CD4-positive, alpha-beta T cell treated with Interferon gamma for 1 hour (primary cell): ENCODE measurements around the gene PRR3.
A peak's percentile ranks its signal among the peaks of the same experiment; 100 is the strongest.

ENCODE experiments used
- DNase-seq: peaks from one replicate; pipeline ENCODE4 v3.0.0-alpha.2; 2020

The PRR3 gene

DNA sequence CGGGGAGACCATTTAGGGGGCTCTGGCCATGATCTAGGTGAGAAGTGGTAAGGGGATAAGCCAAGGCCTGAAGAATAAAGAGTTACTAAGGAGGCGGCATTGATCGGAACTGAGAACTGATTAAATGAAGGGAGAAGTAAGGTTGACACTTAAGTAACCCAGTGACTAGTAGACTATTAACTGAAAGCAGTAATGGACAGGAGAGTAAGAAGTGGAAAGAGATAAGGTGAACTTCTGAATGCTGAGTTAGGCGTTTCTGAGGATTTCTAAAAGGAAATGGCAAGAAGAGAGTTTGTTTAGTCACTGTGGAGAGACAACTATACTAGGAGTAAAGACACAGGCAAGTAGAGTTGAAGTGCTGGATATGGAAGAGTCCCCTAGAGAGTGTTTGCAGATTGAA, 16.0 kb downstream of the PRR3 start:
- DNase-seq = no peak

DNA sequence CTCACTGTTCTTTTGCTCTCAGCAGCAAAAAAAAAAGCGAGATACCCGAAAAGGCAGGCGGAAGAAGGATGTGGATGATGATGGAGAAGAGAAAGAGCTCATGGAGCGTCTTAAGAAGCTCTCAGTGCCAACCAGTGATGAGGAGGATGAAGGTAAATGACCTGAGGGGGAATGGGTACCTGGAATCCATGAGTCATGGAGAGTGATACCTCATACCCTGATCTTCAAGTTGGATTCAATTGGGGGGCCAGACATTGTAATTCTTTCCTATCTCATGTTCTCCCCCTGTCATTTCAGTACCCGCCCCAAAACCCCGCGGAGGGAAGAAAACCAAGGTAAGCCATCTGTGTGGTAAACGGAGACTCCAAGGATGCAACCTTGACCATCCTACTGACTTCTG, 21.0 kb downstream of the PRR3 start:
- DNase-seq = no peak

DNA sequence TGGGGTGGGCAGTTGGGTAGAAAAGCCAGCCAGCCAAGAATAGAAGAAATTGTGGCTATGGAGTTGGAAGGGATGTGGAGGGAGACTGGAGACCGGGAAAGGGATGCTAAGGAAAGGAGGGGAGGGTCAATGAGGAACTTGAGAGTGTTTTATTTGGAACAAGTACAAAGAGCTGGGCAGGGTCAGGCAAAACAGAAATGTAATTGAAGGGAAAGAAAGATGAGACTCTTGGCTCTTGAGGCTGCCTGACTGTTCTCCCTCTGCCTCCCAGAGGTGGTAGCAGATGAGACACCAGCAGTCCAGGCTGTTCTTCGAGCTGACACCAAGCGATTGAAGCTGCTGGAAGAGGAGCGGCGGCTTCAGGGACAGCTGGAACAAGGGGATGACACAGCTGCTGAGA, 26.8 kb downstream of the PRR3 start:
- no peak for DNase-seq

DNA sequence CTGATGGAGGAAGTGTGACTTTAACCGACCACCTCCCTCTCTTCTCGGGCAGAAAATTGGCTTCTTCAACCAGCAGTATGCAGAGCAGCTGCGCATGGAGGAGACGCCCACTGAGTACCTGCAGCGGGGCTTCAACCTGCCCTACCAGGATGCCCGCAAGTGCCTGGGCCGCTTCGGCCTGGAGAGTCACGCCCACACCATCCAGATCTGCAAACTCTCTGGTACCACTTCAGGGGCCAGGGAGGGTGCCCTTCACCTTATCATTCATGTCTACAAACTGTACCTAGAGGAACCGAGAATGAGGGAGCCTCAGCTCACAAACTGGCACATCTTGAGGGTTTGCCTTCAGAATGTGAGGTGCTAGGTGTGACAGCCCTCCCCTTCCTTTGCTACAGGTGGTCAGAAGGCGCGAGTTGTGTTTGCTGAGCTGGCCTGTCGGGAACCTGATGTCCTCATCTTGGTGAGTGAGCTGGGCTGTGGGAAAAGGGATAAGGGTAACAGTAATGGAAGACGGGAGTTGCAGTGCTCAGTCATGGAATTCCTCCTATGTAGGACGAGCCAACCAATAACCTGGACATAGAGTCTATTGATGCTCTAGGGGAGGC, 32.8 kb downstream of the PRR3 start:
- no peak for DNase-seq

DNA sequence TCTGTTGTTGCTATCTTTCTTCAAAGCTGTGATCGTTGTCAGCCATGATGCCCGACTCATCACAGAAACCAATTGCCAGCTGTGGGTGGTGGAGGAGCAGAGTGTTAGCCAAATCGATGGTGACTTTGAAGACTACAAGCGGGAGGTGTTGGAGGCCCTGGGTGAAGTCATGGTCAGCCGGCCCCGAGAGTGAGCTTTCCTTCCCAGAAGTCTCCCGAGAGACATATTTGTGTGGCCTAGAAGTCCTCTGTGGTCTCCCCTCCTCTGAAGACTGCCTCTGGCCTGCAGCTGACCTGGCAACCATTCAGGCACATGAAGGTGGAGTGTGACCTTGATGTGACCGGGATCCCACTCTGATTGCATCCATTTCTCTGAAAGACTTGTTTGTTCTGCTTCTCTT, 33.4 kb downstream of the PRR3 start:
- DNase-seq = no peak

DNA sequence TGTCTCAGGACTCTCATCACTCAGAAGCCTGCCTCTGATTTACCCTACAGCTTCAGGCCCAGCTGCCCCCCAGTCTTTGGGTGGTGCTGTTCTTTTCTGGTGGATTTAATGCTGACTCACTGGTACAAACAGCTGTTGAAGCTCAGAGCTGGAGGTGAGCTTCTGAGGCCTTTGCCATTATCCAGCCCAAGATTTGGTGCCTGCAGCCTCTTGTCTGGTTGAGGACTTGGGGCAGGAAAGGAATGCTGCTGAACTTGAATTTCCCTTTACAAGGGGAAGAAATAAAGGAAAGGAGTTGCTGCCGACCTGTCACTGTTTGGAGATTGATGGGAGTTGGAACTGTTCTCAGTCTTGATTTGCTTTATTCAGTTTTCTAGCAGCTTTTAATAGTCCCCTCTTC, 33.9 kb downstream of the PRR3 start:
- DNase-seq = no peak

DNA sequence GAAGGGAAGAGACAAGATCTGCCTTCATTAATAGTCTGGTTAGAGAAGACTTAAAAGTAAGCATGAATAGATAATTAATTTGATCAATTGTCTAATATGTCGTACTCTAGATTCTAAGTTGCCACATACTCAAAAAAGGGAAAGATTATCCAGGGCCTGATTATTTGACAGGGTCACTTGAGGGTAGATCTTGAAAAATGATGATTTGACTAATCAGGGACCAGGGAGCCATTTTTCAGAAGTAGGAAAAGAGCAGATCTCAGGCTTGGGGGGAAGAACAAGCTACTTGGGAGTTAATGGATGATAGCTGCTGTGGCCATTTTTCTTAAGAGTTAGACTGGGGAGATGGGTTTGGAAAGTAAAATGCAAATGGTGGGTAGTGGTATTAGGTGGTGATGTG, 35.2 kb downstream of the PRR3 start:
- no peak for DNase-seq

DNA sequence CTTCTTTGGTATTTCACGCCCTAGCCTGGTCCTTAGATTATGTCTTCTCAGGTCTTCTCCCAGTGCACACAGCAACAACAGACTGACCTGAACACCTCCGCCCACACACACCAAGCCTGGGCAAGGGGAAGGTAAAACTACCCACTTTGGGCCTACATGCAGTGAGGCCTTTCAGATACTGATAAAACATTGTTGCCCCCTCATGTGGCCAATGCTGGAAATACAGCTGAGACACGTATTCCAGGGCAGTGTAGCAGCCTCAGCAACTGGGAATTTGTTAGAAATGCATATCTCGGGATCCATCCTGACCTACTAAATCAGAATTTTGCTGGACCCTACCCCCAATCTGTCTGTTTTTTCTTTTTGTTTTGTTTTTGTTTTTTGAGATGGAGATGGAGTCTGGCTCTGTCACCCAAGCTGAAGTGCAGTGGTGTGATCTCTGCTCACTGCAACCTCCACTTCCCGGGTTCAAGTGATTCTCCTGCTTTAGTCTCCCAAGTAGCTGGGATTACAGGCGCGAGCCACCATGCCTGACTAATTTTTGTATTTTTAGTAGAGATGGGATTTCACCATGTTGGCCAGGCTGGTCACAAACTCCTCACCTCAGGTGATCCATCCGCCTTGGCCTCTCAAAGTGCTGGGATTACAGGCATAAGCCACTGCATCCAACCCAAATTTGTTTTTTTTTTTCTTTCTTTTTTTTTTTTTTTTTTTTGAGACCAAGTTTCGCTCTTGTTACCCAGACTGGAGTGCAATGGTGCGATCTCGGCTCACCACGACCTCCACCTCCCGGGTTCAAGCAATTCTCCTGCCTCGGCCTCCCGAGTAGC, 40.4 kb downstream of the PRR3 start:
- DNase-seq = peak; percentile 71

DNA sequence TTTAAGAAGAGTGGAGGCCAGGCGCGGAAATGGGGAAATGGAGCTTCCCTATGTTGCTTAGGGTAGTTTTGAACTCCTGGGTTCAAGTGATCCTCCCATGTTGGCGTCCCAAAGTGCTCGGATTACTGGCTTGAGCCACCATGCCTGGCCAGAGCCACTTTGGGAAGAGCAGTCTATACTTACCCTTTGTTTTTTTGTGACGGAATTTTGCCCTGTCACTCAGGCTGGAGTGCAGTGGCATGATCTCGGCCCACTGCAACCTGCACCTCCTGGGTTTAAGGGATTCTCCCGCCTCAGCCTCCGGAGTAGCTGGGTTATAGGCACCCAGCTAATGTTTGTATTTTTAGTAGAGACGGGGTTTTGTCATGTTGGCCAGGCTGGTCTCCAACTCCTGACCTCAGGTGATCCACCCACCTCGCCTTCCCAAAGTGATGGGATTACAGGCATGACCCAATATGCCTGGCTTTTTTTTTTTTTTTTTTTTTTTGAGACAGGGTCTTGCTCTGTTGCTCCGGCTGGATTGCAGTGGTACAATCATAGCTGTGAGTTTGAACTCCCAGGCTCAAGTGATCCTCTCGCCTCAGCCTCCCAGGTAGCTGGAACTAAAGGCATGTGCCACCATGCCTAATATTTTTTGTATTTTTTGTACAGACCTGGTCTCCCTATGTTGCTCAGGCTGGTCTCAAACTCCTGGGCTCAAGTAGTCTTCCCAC, 42.0 kb downstream of the PRR3 start:
- no peak for DNase-seq

DNA sequence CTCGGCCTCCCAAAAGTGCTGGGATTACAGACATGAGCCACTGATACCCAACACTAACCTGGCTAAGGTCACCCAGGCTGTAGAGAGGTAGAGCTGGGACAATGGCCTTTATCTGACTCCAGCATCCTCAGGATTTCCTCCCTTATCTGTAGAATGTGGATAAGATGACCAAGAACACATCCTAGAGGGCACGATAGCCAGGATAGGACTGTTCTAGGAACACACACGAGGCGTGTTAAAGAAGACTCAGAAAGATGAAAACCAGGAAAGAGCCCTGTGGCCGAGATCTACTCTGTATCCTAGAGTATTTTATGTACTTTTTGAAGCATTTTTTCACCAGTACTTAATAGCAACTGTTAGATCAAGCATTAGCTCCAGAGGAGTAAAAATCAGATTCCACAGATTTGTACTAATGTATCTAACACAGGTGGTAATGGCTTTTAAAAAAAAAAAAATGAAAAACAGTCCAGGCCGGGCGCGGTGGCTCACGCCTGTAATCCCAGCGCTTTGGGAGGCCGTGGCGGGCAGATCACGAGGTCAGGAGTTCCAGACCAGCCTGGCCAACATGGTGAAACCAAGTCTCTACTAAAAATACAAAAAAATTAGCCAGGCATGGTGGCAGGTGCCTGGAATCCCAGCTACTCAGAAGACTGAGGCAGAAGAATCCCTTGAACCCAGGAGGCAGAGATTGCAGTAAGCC, 42.7 kb downstream of the PRR3 start:
- no peak for DNase-seq

DNA sequence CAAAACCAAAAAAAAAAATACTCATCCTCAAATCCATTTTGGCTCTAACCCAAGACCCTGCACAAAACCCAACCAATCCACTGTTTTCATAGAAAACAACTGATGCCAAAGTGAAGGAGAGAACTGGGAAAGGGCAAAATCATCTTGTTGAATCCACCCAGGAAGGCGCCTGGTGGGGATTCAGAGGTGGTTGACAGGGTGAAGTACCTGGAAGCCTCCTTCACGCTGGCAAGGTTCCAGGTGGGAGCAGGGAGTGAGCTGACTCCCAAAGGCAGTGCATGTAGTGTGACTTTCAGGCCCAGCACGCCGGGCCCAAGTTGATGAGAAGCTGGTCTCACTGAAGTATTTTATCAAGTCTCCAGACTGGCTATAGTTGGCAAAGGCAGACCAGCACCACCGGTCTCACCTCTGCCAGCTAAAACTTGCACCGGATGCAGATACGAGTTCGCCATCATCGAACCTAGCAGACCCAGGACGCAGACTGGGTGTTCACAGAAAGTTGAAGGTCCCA, 43.4 kb downstream of the PRR3 start:
- no peak for DNase-seq

DNA sequence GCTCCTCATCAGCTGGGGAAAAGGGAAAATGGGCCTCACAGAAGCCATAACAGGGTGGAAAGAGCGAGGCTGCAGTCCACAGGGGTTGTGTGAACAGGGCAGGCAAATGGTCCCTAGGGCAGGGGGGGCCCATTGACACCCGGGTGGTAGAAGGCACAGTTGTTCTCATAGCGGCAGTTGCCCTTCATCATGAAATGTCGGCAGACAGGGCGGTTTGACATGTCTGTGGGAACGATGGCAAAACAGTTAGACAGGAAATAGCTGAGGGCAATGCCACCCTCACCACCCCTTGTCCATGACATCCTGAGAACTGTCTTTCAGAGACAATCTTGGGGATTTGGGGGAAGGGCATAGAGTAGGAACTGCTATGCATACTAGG, 44.3 kb downstream of the PRR3 start:
- DNase-seq = peak; percentile 25

DNA sequence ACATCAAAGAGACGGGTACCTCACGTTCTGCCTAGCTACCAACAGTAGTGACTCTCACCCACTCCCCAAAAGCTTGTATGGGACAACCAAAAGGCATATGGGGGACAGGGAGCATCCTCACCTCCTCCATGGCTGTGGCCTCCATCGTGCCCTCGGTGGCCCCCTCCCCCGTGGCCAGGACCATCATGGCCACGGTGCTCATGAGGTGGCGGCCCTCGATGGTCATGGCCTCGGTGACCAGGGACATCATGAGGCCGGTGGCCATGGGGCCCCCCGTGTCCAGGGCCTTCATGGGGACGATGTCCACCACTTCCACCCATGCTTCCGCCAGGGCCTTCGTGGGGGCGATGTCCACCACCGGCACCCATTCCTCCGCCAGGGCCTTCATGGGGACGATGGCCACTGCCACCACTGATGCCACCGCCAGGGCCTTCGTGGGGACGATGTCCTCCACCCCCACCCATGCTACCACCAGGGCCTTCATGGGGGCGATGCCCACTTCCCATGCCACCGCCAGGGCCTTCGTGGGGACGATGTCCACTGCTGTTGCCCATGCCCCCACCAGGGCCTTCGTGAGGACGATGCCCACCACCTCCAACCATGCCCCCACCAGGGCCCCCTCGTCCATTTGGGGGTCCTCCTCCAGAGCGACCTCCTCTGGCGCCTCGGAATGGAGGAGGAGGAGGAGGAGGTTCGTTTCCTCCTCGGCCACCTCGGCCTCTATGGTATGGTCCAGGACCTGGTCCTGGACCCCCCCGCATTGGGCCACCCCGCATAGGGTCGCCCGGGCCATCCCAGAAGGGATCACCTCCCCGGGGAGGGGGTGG, 44.9 kb downstream of the PRR3 start:
- DNase-seq = no peak

DNA sequence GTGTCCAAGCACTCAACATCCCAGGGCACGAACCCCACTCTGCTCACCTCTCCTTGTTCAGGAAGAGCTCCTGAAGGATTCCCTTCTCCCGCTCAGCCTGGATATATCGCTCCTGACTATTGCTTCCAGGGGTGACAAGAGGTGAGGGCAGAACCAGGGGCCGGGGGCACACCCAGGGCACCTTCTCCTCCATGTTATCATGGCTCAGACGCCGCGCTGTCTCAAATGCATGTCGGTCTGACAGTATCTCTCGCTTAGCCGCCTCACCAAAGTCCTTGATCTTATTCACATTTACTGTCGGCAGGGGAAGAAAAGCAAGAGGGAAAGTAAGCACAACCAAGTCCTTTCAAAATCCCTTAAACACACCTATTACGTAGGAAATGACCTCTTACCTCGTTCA, 46.9 kb downstream of the PRR3 start:
- DNase-seq = no peak

DNA sequence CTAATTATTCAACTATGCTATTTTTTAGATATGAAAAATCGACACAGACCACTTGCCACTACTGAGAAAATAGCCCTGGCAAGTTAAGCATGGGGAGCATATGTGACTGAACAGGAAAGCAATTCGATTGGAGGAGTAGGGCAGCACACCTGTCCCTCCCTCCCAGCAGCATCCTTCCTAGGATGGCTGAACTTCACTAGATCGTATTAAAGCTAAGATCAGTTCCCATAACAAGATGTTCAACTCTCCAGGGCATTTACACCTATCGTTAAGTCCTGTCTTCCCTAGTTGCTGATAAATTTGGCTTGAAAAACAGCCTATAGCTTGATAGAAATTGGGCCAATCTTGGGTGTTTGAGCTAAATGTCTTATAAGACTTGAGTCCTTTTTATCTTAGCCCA, 53.0 kb downstream of the PRR3 start:
- no peak for DNase-seq

DNA sequence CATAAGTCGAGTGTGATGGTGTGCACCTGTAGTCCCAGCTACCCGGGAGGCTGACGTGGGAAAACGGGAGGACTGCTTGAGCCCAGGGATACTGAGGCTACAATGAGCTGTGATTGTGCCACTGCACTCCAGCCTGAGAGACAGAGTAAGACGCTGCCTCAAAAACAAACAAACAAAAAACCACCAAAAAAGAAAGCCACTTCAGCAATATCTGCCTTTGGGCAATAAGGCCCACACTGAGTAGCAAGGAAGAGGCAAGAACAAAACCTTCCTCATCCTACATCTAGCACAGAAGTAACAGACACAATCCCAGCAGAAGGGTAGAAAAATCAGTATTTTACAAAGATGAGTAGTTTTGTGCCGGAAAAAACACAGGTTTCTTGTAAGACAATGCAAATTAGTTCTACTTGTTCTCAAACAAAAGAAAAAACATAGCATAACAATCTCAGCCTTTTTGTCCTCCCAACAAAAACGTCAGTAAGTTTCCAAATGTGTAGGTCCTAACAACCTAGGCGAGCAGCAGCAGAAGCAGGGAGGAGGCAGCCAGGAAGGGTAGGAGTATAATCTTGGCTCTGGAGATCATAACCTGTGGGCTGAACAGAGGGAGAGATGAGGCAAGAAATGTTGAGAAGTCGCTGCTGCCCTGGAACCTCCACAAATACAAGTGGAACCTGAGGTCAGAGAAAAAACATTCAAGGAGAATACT, 54.2 kb downstream of the PRR3 start:
- no peak for DNase-seq

DNA sequence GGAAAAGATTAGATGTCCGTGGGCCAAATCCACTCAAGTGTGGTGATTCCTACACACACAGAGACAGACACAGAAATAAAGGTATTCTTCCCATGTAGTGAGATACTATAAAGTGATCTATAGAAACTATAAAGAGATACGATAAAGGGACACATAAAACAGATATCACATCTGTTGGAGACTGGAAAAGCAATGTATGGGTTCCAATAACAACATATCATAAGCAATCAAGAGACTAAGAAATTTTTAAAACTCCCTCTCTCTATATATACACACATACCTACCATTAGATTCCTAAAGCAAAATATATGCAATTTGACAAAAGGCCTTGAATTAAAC, 54.7 kb downstream of the PRR3 start:
- DNase-seq = no peak

DNA sequence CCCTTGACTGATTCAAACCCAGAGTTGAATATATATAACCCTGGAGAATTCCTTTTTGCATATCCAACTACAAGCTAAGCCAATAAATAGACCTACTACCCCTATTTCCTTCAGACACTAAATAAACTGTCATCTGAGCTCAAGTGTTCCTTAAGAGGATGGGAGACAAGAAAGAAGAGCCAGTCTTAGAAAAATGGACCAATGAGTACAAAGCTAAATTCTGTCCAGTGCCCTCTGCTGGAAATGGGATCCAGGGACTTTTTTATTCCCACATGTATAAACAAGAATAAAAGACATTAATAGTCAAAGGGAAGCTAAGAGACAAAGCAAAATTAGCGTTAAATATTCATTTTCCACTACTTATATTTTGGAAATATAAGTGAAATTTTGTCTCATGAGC, 55.1 kb downstream of the PRR3 start:
- no peak for DNase-seq

DNA sequence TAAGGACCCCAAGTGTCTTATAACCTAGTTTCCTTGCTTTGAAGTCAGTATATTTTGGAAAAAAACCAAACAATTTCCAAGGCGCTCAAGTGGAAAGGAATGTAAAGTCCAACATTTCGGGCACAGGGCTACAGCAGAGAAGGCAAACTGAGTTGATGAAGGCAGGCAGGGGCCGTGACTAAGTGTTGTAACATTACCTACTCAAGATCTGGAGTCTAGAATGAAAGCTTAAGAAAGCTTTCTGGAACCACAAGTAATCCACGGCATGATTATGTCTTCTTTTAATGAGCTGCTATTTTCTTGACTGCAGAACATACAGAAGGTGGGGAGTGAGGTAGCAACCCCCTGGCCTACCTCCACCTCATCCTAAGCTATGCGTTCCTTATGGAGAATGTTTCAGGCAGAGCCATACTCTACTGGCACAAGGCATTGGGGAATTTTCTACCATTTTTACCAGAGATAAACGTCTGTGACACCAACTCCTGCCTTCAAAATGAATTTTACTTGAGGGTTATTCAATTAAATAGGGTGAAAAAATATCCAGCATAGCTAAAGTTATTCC, 55.7 kb downstream of the PRR3 start:
- DNase-seq = no peak
